Astrocyte (in vitro differentiated cells and primary cell): ENCODE data around the gene OR5B2. TPM values are rescaled to one million over a fixed set of nuclear protein-coding genes. Genes with fewer than 3 reads are reported as not detected.

Experiments
- DNase-seq: peaks from one replicate; pipeline ENCODE4 v3.0.0-alpha.2; 2010; ENCODE audit warnings: low read depth
- FAIRE-seq: peaks from 2 replicates; lab custom pipeline; 2011; peaks lifted over from hg19 to GRCh38; lab: Jason Lieb, UNC
- H2AFZ ChIP-seq: 2 replicates; pipeline ENCODE4 v1.6.0; 2012; ENCODE audit warnings: low read depth, low read length, inconsistent platforms
- H3K27ac ChIP-seq: 2 replicates; pipeline ENCODE4 v1.5.1; 2011; ENCODE audit warnings: low read depth, low read length, inconsistent platforms
- H3K27me3 ChIP-seq: 2 replicates; pipeline ENCODE4 v1.6.0; 2011; ENCODE audit warnings: low read length, inconsistent platforms; ENCODE audit not compliant: insufficient read depth
- H3K36me3 ChIP-seq: 2 replicates; pipeline ENCODE4 v1.5.1; 2011; ENCODE audit warnings: low read length, inconsistent platforms; ENCODE audit not compliant: insufficient read depth
- H3K4me1 ChIP-seq: 2 replicates; pipeline ENCODE4 v1.5.1; 2011; ENCODE audit warnings: low read length, inconsistent platforms; ENCODE audit not compliant: insufficient read depth
- H3K4me2 ChIP-seq: 2 replicates; pipeline ENCODE4 v1.6.0; 2012; ENCODE audit warnings: low read length, inconsistent platforms
- H3K4me3 ChIP-seq: 2 replicates; pipeline ENCODE4 v1.5.1; 2011; ENCODE audit warnings: low read depth, mild to moderate bottlenecking, low read length, inconsistent platforms; ENCODE audit not compliant: insufficient read depth
- H3K79me2 ChIP-seq: 2 replicates; pipeline ENCODE4 v1.6.0; 2012; ENCODE audit warnings: mild to moderate bottlenecking, low read length, inconsistent platforms; ENCODE audit not compliant: insufficient read depth
- H3K9ac ChIP-seq: 2 replicates; pipeline ENCODE4 v1.6.0; 2012; ENCODE audit warnings: mild to moderate bottlenecking, low read length, inconsistent platforms
- H3K9me3 ChIP-seq: 2 replicates; pipeline ENCODE4 v1.5.1; 2012; ENCODE audit warnings: low read depth, mild to moderate bottlenecking, low read length, inconsistent platforms; ENCODE audit not compliant: insufficient read depth
- H4K20me1 ChIP-seq: 2 replicates; pipeline ENCODE4 v1.6.0; 2012; ENCODE audit warnings: low read length, inconsistent platforms; ENCODE audit not compliant: insufficient read depth
- H3K27ac Mint-ChIP-seq: one replicate; pipeline ENCODE4 v1.8.0; 2021; ENCODE audit warnings: mild to moderate bottlenecking, mixed read lengths; ENCODE audit not compliant: unreplicated experiment
- H3K27me3 Mint-ChIP-seq: one replicate; pipeline ENCODE4 v1.8.0; 2021; ENCODE audit warnings: low read depth, mixed read lengths; ENCODE audit not compliant: unreplicated experiment
- H3K36me3 Mint-ChIP-seq: one replicate; pipeline ENCODE4 v1.8.0; 2021; ENCODE audit warnings: low read depth, mixed read lengths; ENCODE audit not compliant: unreplicated experiment
- H3K4me1 Mint-ChIP-seq: one replicate; pipeline ENCODE4 v1.8.0; 2021; ENCODE audit warnings: low read depth, mixed read lengths; ENCODE audit not compliant: unreplicated experiment
- H3K4me3 Mint-ChIP-seq: one replicate; pipeline ENCODE4 v1.8.0; 2021; ENCODE audit warnings: mild to moderate bottlenecking, moderate library complexity, mixed read lengths; ENCODE audit not compliant: unreplicated experiment
- H3K9me3 Mint-ChIP-seq: one replicate; pipeline ENCODE4 v1.8.0; 2021; ENCODE audit warnings: mild to moderate bottlenecking, mixed read lengths; ENCODE audit not compliant: unreplicated experiment
- EZH2 ChIP-seq: IDR thresholded peaks from 2 replicates; pipeline ENCODE4 v1.6.1; 2012; ENCODE audit warnings: mild to moderate bottlenecking, low read length, inconsistent platforms; ENCODE audit not compliant: insufficient read depth
- total RNA-seq: library from RNA; stranded (reverse); gene quantifications from 2 replicates; pipeline ENCODE4 v1.2.1, GENCODE V29; 2021
- TF ChIP-seq, protein P1 (sequence below): IDR thresholded peaks from 2 replicates; pipeline ENCODE4 v1.5.1; 2011; ENCODE audit warnings: low read depth, mild to moderate bottlenecking, inconsistent platforms, low read length, moderate library complexity; ENCODE audit not compliant: insufficient read depth

OR5B2 gene
- total RNA-seq, 1 donor from 2014 or later, result not detected

DNA sequence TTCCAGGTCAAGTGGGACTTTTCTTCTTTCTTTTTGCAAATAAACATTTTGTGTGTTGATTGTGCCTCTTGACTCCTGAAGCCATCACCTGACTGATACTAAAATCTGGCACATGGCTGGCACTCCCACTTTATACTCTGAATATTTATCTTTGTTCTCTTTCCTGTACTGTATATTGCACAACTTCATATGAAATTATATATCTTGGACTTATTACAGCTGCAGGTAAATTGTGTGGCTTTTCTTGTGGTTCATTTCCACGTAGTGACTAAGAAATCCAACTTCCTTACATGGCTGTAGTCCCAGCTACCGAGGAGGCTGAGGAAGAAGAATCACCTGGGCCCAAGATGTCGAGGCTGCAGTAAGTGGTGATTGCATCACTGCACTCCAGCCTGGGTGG, 37.8 kb upstream of the OR5B2 start:
- no peak overlapping the region for H2AFZ ChIP-seq
- Mint-ChIP-seq H3K27ac (no peak overlapping the region), H3K4me3 (no peak overlapping the region), H3K4me1 (no peaks in the 10 kb centered on the region), H3K27me3 (peaks cover 4% of the 10 kb centered on the region), H3K36me3 (no peaks in the 10 kb centered on the region), H3K9me3 (peaks cover 2% of the 10 kb centered on the region)
- H3K4me2 ChIP-seq, result no peak overlapping the region
- no peaks in the 10 kb centered on the region for H3K27me3 ChIP-seq
- H3K79me2 ChIP-seq, result no peaks in the 10 kb centered on the region
- H3K27ac ChIP-seq, result no peak overlapping the region
- no peaks in the 10 kb centered on the region for H3K36me3 ChIP-seq
- DNase-seq, result no peak
- H3K9me3 ChIP-seq, result no peaks in the 10 kb centered on the region
- H4K20me1 ChIP-seq, result no peaks in the 10 kb centered on the region
- FAIRE-seq, result no peak
- H3K4me3 ChIP-seq, result no peak overlapping the region
- H3K4me1 ChIP-seq, result no peaks in the 10 kb centered on the region
- H3K9ac ChIP-seq, result no peak overlapping the region
- TF ChIP-seq, protein P1, sequence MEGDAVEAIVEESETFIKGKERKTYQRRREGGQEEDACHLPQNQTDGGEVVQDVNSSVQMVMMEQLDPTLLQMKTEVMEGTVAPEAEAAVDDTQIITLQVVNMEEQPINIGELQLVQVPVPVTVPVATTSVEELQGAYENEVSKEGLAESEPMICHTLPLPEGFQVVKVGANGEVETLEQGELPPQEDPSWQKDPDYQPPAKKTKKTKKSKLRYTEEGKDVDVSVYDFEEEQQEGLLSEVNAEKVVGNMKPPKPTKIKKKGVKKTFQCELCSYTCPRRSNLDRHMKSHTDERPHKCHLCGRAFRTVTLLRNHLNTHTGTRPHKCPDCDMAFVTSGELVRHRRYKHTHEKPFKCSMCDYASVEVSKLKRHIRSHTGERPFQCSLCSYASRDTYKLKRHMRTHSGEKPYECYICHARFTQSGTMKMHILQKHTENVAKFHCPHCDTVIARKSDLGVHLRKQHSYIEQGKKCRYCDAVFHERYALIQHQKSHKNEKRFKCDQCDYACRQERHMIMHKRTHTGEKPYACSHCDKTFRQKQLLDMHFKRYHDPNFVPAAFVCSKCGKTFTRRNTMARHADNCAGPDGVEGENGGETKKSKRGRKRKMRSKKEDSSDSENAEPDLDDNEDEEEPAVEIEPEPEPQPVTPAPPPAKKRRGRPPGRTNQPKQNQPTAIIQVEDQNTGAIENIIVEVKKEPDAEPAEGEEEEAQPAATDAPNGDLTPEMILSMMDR, result no peak

DNA sequence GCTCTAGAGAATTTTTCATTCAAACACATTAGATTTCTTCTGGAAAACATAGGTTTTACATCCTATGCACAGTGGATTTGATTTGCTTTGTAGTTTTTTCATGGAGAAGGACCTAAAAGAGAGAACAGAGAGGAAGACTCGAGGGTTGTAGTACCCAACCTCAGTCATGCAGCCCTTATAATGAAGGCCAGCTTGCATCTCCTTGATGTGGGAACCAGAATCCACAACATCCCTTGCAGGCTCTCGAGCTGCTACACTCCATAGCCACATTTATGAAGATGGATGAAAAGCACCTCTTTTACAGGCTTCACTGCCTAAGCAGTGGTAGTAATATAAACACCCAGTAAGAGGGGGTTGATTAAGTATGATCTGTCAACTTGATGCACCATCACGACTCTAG, 23.7 kb upstream of the OR5B2 start:
- Histone ChIP-seq H3K4me3 (no peak overlapping the region), H3K36me3 (no peaks in the 10 kb centered on the region), H2AFZ (no peak overlapping the region), H3K4me1 (no peaks in the 10 kb centered on the region), H3K27ac (no peak overlapping the region), H3K9ac (no peak overlapping the region), H3K79me2 (no peaks in the 10 kb centered on the region), H3K27me3 (no peaks in the 10 kb centered on the region), H3K9me3 (no peaks in the 10 kb centered on the region), H3K4me2 (no peak overlapping the region), H4K20me1 (no peaks in the 10 kb centered on the region)
- Mint-ChIP-seq H3K4me3 (no peak overlapping the region), H3K36me3 (no peaks in the 10 kb centered on the region), H3K9me3 (peaks cover 6% of the 10 kb centered on the region), H3K4me1 (peaks cover 8% of the 10 kb centered on the region), H3K27ac (no peak overlapping the region), H3K27me3 (no peaks in the 10 kb centered on the region)
- no peak for FAIRE-seq
- TF ChIP-seq, protein P1, result no peak
- no peak for TF ChIP-seq EZH2
- DNase-seq, result no peak

DNA sequence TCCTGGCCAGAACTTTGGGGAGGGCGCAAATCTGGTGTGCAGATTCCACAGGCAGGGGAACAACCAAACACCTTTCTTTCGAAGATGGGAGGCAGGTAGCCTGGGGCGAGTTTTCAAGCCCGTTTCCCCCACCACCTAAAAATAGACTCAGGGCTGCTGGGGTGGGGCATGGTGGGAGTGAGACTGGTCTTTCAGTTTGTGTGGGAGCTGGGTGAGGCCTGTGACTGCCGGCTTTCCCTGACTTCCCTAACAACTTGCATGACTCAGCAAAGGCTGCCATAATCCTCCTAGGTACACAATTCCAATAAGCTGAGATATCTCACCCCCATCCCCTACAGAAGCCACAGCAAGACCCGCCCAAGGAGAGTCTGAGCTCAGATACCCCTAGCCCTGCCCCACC, 18.4 kb upstream of the OR5B2 start:
- Histone ChIP-seq H3K27ac (no peak overlapping the region), H3K79me2 (no peaks in the 10 kb centered on the region), H2AFZ (no peak overlapping the region), H3K9me3 (no peaks in the 10 kb centered on the region), H3K4me2 (no peak overlapping the region), H4K20me1 (no peaks in the 10 kb centered on the region), H3K4me1 (no peaks in the 10 kb centered on the region), H3K9ac (no peak overlapping the region), H3K27me3 (no peaks in the 10 kb centered on the region), H3K36me3 (no peaks in the 10 kb centered on the region), H3K4me3 (no peak overlapping the region)
- Mint-ChIP-seq H3K27ac (no peak overlapping the region), H3K27me3 (no peaks in the 10 kb centered on the region), H3K4me3 (no peak overlapping the region), H3K9me3 (peaks cover 13% of the 10 kb centered on the region), H3K36me3 (peaks cover 2% of the 10 kb centered on the region), H3K4me1 (peaks cover 2% of the 10 kb centered on the region)
- FAIRE-seq (no peak), DNase-seq (no peak)
- TF ChIP-seq, protein P1, result no peak
- TF ChIP-seq EZH2, result no peak
